BLaER1 (cell line): Measurements from ENCODE around the gene PPP6R1.

ENCODE experiments used
- H3K27ac ChIP-seq: shearing (Covaris generic); formaldehyde crosslinking; 2 replicates; pipeline ENCODE4 v1.8.1; 2022
- H3K27me3 ChIP-seq: shearing (Covaris generic); formaldehyde crosslinking; 2 replicates; pipeline ENCODE4 v1.8.1; 2022
- H3K36me3 ChIP-seq: shearing (Covaris generic); formaldehyde crosslinking; 2 replicates; pipeline ENCODE4 v1.8.1; 2022
- H3K4me1 ChIP-seq: shearing (Covaris generic); formaldehyde crosslinking; 2 replicates; pipeline ENCODE4 v1.8.1; 2022
- H3K4me2 ChIP-seq: shearing (Covaris generic); formaldehyde crosslinking; 2 replicates; pipeline ENCODE4 v1.8.1; 2022
- H3K4me3 ChIP-seq: shearing (Covaris generic); formaldehyde crosslinking; 2 replicates; pipeline ENCODE4 v1.8.1; 2022
- H3K9ac ChIP-seq: shearing (Covaris generic); formaldehyde crosslinking; 2 replicates; pipeline ENCODE4 v1.8.1; 2022
- H3K9me3 ChIP-seq: shearing (Covaris generic); formaldehyde crosslinking; 2 replicates; pipeline ENCODE4 v1.8.1; 2022
- H4K20me1 ChIP-seq: shearing (Covaris generic); formaldehyde crosslinking; 2 replicates; pipeline ENCODE4 v1.8.1; 2022
- Cebpa-rat ChIP-seq: shearing (Covaris generic); IDR thresholded peaks from 2 replicates; pipeline ENCODE4 v1.8.1; 2022

The PPP6R1 gene, protein sequence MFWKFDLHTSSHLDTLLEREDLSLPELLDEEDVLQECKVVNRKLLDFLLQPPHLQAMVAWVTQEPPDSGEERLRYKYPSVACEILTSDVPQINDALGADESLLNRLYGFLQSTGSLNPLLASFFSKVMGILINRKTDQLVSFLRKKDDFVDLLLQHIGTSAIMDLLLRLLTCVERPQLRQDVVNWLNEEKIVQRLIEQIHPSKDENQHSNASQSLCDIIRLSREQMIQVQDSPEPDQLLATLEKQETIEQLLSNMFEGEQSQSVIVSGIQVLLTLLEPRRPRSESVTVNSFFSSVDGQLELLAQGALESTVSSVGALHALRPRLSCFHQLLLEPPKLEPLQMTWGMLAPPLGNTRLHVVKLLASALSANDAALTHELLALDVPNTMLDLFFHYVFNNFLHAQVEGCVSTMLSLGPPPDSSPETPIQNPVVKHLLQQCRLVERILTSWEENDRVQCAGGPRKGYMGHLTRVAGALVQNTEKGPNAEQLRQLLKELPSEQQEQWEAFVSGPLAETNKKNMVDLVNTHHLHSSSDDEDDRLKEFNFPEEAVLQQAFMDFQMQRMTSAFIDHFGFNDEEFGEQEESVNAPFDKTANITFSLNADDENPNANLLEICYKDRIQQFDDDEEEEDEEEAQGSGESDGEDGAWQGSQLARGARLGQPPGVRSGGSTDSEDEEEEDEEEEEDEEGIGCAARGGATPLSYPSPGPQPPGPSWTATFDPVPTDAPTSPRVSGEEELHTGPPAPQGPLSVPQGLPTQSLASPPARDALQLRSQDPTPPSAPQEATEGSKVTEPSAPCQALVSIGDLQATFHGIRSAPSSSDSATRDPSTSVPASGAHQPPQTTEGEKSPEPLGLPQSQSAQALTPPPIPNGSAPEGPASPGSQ

DNA sequence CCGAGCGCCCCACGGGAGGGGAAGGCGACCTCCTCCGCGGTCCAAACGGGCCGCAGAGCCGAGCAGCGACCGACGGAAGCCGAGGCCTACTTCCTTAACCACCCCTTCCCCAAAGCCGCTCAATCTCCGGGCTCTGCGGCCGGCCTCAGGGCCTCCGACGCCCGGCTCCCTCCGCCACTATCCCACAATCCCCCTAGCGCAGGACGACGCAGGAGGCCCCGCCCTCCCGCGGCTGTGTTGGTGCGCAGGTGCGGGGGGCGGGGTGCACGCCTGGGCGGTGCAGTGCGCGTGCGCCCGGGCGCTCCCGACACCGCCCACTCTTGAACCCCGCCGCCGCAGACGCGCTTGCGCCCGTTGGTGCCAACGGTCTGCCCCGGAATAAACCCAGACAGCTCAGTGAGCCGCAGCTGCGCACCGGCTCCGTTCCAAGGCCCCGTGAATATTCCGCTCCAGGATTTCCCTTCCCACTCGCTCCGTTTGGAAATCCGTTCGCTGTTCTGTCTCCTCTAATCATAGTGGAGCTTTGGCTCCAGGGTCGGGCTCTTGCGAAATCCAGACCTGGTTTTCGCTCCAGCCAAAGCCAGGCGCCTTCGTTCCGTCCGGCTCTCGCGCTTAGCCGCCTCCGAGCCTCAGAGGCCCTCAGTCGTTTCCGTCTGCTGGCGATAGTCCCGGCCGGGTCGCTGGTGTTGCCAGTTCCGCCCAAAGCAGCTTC lies at the start of gene PPP6R1:
PPP6R1 (minus strand) TSS at position 190 of the 712 bp plus-strand sequence. CDS start 11,914 bp downstream, outside the sequence.
- peaks cover 21% of the 10 kb centered on the region for H3K36me3 ChIP-seq
- peak; percentile 81 for TF ChIP-seq Cebpa-rat
- peak within 1 kb of the TSS; percentile 97 for H3K9ac ChIP-seq
- peaks cover 46% of the 10 kb centered on the region for H3K4me1 ChIP-seq
- H3K9me3 ChIP-seq = no peaks in the 10 kb centered on the region
- H3K27me3 ChIP-seq = no peaks in the 10 kb centered on the region
- peak within 1 kb of the TSS; percentile 88 for H3K4me3 ChIP-seq
- peak within 1 kb of the TSS; percentile 98 for H3K4me2 ChIP-seq
- H3K27ac ChIP-seq = peak within 1 kb of the TSS; percentile 98
- H4K20me1 ChIP-seq = peaks cover 46% of the 10 kb centered on the region

DNA sequence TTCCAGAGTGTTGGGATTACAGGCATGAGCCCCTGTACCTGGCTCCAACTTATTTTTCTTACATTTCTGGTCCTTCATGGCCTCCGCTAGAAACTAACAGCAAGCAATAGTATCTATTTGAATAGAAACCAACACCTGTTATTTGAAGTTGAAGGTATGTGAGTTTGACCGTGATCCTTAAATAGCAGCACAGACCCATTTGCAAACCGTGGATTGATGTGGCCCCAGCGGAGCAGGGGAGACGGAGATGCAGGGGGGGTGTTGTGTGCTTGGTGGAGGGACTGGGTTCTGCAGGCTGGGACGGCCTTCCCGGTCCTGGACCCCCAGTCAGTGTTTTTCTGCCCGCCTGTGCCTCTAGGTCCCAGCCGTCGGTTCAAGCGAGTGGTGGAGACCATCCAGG lies 49.5 kb upstream of the PPP6R1 start:
- peaks cover 25% of the 10 kb centered on the region for H3K4me1 ChIP-seq
- H3K9me3 ChIP-seq = no peaks in the 10 kb centered on the region
- TF ChIP-seq Cebpa-rat = no peak
- no peak overlapping the region for H3K4me3 ChIP-seq
- no peaks in the 10 kb centered on the region for H4K20me1 ChIP-seq
- H3K27me3 ChIP-seq = no peaks in the 10 kb centered on the region
- peaks cover 70% of the 10 kb centered on the region for H3K36me3 ChIP-seq
- no peak overlapping the region for H3K9ac ChIP-seq
- H3K4me2 ChIP-seq = no peak overlapping the region
- H3K27ac ChIP-seq = no peak overlapping the region

GRCh38 chr19:55306712-55307111 lies 47.9 kb upstream of the PPP6R1 start:
- Histone ChIP-seq H3K9me3 (no peaks in the 10 kb centered on the region), H3K27ac (no peak overlapping the region), H3K4me3 (no peak overlapping the region), H3K4me2 (no peak overlapping the region), H3K27me3 (no peaks in the 10 kb centered on the region), H3K36me3 (peaks cover 70% of the 10 kb centered on the region), H3K4me1 (peaks cover 35% of the 10 kb centered on the region), H4K20me1 (no peaks in the 10 kb centered on the region), H3K9ac (no peak overlapping the region)
- no peak for TF ChIP-seq Cebpa-rat

GRCh38 chr19:55305983-55306562 lies 47.3 kb upstream of the PPP6R1 start:
- Histone ChIP-seq H3K4me3 (no peak overlapping the region), H3K27ac (no peak overlapping the region), H3K9me3 (no peaks in the 10 kb centered on the region), H4K20me1 (no peaks in the 10 kb centered on the region), H3K4me2 (no peak overlapping the region), H3K36me3 (peaks cover 65% of the 10 kb centered on the region), H3K9ac (no peak overlapping the region), H3K4me1 (peaks cover 41% of the 10 kb centered on the region), H3K27me3 (no peaks in the 10 kb centered on the region)
- TF ChIP-seq Cebpa-rat = no peak

- H3K27me3 ChIP-seq = no peaks in the 10 kb centered on the region
- H3K4me1 ChIP-seq = peaks cover 39% of the 10 kb centered on the region
- no peak overlapping the region for H3K9ac ChIP-seq
- no peak overlapping the region for H3K4me3 ChIP-seq
- no peaks in the 10 kb centered on the region for H3K9me3 ChIP-seq
- H3K36me3 ChIP-seq = peaks cover 65% of the 10 kb centered on the region
- no peak for TF ChIP-seq Cebpa-rat
- no peaks in the 10 kb centered on the region for H4K20me1 ChIP-seq
- no peak overlapping the region for H3K27ac ChIP-seq
- no peak overlapping the region for H3K4me2 ChIP-seq
Measured at GRCh38 chr19:55305491-55305890, 46.7 kb upstream of the PPP6R1 start.

GRCh38 chr19:55304980-55305379 lies 46.2 kb upstream of the PPP6R1 start:
- no peak for TF ChIP-seq Cebpa-rat
- no peak overlapping the region for H3K4me3 ChIP-seq
- H3K27me3 ChIP-seq = no peaks in the 10 kb centered on the region
- H3K4me1 ChIP-seq = peaks cover 34% of the 10 kb centered on the region
- no peak overlapping the region for H3K9ac ChIP-seq
- no peaks in the 10 kb centered on the region for H4K20me1 ChIP-seq
- H3K9me3 ChIP-seq = no peaks in the 10 kb centered on the region
- H3K36me3 ChIP-seq = peaks cover 69% of the 10 kb centered on the region
- H3K4me2 ChIP-seq = no peak overlapping the region
- H3K27ac ChIP-seq = no peak overlapping the region

GRCh38 chr19:55304279-55304978 lies 45.6 kb upstream of the PPP6R1 start:
- H4K20me1 ChIP-seq = no peaks in the 10 kb centered on the region
- no peak overlapping the region for H3K9ac ChIP-seq
- no peak overlapping the region; the same call in 1 of the 2 replicates for H3K4me2 ChIP-seq
- no peak for TF ChIP-seq Cebpa-rat
- no peaks in the 10 kb centered on the region for H3K27me3 ChIP-seq
- peaks cover 29% of the 10 kb centered on the region for H3K4me1 ChIP-seq
- H3K36me3 ChIP-seq = peaks cover 69% of the 10 kb centered on the region
- H3K4me3 ChIP-seq = no peak overlapping the region
- H3K9me3 ChIP-seq = no peaks in the 10 kb centered on the region
- H3K27ac ChIP-seq = no peak overlapping the region

- H3K9ac ChIP-seq = 0 out of 2 replicates have a peak overlapping the region, but pooled peaks have one; percentile 1
- no peak overlapping the region for H3K27ac ChIP-seq
- no peak overlapping the region for H3K4me2 ChIP-seq
Measured at GRCh38 chr19:55303477-55303876, 44.7 kb upstream of the PPP6R1 start.

More at GRCh38 chr19:55303477-55303876, 44.7 kb upstream of the PPP6R1 start:
- Histone ChIP-seq H3K36me3 (peaks cover 67% of the 10 kb centered on the region), H3K4me1 (peaks cover 27% of the 10 kb centered on the region), H3K27me3 (no peaks in the 10 kb centered on the region), H4K20me1 (no peaks in the 10 kb centered on the region), H3K9me3 (no peaks in the 10 kb centered on the region), H3K4me3 (no peak overlapping the region)
- TF ChIP-seq Cebpa-rat = no peak
